A549 (cell line): ENCODE data around the gene ANKRD13D. TPM values are rescaled to one million over a fixed set of nuclear protein-coding genes. Genes with fewer than 3 reads are reported as not detected.

Experiments used
- ATAC-seq, 2 experiments: fragments of 200-7000 bp in 1 of 2; fragments of >200 bp in 1 of 2; cut with Nextera tagmentation in 1 of 2; cut with Tn5 transposase in 1 of 2; 3 replicates each; pipeline versions ENCODE4 v1.8.0 to v1.9.1; 2018 to 2020; ENCODE audit warnings: mild to moderate bottlenecking in 1 of 2, moderate library complexity in 1 of 2
- CTCF ChIA-PET: fragments of 300-600 bp; sonication (Branson Sonifier 250); formaldehyde crosslinking; extraction: SDS; loops from one replicate; lab custom pipeline; 2021; ENCODE audit warnings: antibody characterized with exemption, inconsistent platforms; lab: Yijun Ruan, JAX
- POLR2A ChIA-PET: fragments of 350-600 bp; formaldehyde crosslinking; extraction: SDS; loops from one replicate; lab custom pipeline; 2021; ENCODE audit warnings: antibody characterized with exemption, inconsistent platforms; lab: Yijun Ruan, JAX
- DNase-seq, 2 experiments: peaks; one replicate each; pipeline versions ENCODE4 v3.0.0 to v3.0.0-alpha.2; 2011 to 2016; ENCODE audit warnings: low read depth in 1 of 2, low spot score in 1 of 2
- FAIRE-seq: peaks from 2 replicates; lab custom pipeline; 2011; peaks lifted over from hg19 to GRCh38; lab: Jason Lieb, UNC
- H3K27ac ChIP-seq, 2 experiments: fragments of >200 bp; sonication (Bioruptor Twin); formaldehyde crosslinking; 3 replicates each; pipeline ENCODE4 v1.5.1; 2016 to 2017
- H3K4me1 ChIP-seq: fragments of >200 bp; sonication (Bioruptor Twin); formaldehyde crosslinking; 3 replicates; pipeline ENCODE4 v1.6.1; 2016
- H3K4me2 ChIP-seq: fragments of >200 bp; sonication (Bioruptor Twin); formaldehyde crosslinking; 3 replicates; pipeline ENCODE4 v1.6.1; 2016
- H3K4me3 ChIP-seq: fragments of >200 bp; sonication (Bioruptor Twin); formaldehyde crosslinking; 3 replicates; pipeline ENCODE4 v1.5.1; 2016
- H3K9me3 ChIP-seq: fragments of >200 bp; sonication (Bioruptor Twin); formaldehyde crosslinking; 3 replicates; pipeline ENCODE4 v1.6.1; 2016
- BHLHE40 ChIP-seq: IDR thresholded peaks from 2 replicates; pipeline ENCODE4 v1.6.1; 2012; ENCODE audit warnings: low read depth, low read length, inconsistent platforms
- CEBPB ChIP-seq, 2 experiments: fragments of >200 bp in 1 of 2; sonication (Bioruptor Twin) in 1 of 2; formaldehyde crosslinking in 1 of 2; IDR thresholded peaks; 2 replicates each; pipeline ENCODE4 v1.6.1; 2012 to 2016
- CHD2 ChIP-seq: fragments of 150-350 bp; IDR thresholded peaks from 2 replicates; pipeline ENCODE4 v1.6.1; 2014; ENCODE audit warnings: low read length; ENCODE audit not compliant: partially characterized antibody
- EHF ChIP-seq: fragments of 250-450 bp; sonication (Bioruptor Pico); IDR thresholded peaks from 2 replicates; pipeline ENCODE4 v1.5.0; 2020; ENCODE audit warnings: mild to moderate bottlenecking
- ELK1 ChIP-seq: fragments of 150-350 bp; IDR thresholded peaks from 2 replicates; pipeline ENCODE4 v1.6.1; 2014; ENCODE audit warnings: low read depth, mild to moderate bottlenecking, low read length
- ESRRA ChIP-seq: fragments of 150-350 bp; IDR thresholded peaks from 2 replicates; pipeline ENCODE4 v1.6.1; 2014; ENCODE audit warnings: mild to moderate bottlenecking, low read length, borderline replicate concordance
- FOSB ChIP-seq: fragments of 250-450 bp; sonication (Bioruptor Pico); IDR thresholded peaks from 2 replicates; pipeline ENCODE4 v1.5.0; 2020; ENCODE audit warnings: mild to moderate bottlenecking, moderate library complexity
- HES2 ChIP-seq: fragments of >200 bp; sonication (Bioruptor Twin); formaldehyde crosslinking; IDR thresholded peaks from 2 replicates; pipeline ENCODE4 v1.6.1; 2016
- HEYL ChIP-seq: fragments of 250-450 bp; sonication (Bioruptor Pico); IDR thresholded peaks from 2 replicates; pipeline ENCODE4 v1.8.0; 2021; ENCODE audit warnings: mild to moderate bottlenecking, moderate library complexity
- HMGXB4 ChIP-seq: fragments of 250-450 bp; sonication (Bioruptor Pico); IDR thresholded peaks from 2 replicates; pipeline ENCODE4 v1.5.0; 2021; ENCODE audit warnings: mild to moderate bottlenecking, moderate library complexity, borderline replicate concordance
- HOXA7 ChIP-seq: fragments of 250-450 bp; sonication (Bioruptor Pico); IDR thresholded peaks from 2 replicates; pipeline ENCODE4 v1.5.0; 2020; ENCODE audit warnings: mild to moderate bottlenecking, moderate library complexity
- HOXB5 ChIP-seq: fragments of 250-450 bp; sonication (Bioruptor Pico); IDR thresholded peaks from 2 replicates; pipeline ENCODE4 v1.5.0; 2020; ENCODE audit warnings: mild to moderate bottlenecking, moderate library complexity
- MAX ChIP-seq: IDR thresholded peaks from 2 replicates; pipeline ENCODE4 v1.6.1; 2012
- PBX3 ChIP-seq: IDR thresholded peaks from 2 replicates; pipeline ENCODE4 v1.6.1; 2012
- REST ChIP-seq: fragments of 200-600 bp; sonication (generic); IDR thresholded peaks from 2 replicates; pipeline ENCODE4 v1.6.1; 2016; ENCODE audit warnings: antibody characterized with exemption, mild to moderate bottlenecking, moderate library complexity
- RFX5 ChIP-seq: fragments of 450-650 bp; IDR thresholded peaks from 2 replicates; pipeline ENCODE4 v1.7.1; 2014; ENCODE audit warnings: antibody characterized with exemption, mild to moderate bottlenecking, moderate library complexity
- ZC3H11A ChIP-seq: fragments of 450-650 bp; IDR thresholded peaks from 2 replicates; pipeline ENCODE4 v1.6.1; 2014; ENCODE audit warnings: antibody characterized with exemption, mild to moderate bottlenecking
- WGBS: methylation state at CpG from one replicate; pipeline ENCODE4 v1.1.6; 2017; ENCODE audit errors: missing lambda C conversion rate; 5-methylcytosine and 5-hydroxymethylcytosine counted together
- polyA plus RNA-seq, 4 experiments: library from polyadenylated mRNA; depleted of rRNA in 3 of 4; stranded (reverse); fragments of >200 nt; fragmentation: RNase III in 1 of 4; extraction: RNeasy Plus Mini Kit Qiagen cat#74134 plus additional on column Dnase treatment in 1 of 4; gene quantifications; 2 replicates in 3 of 4; 3 replicates in 1 of 4; pipeline ENCODE4 v1.2.3, GENCODE V29; 2011 to 2017

Gene ANKRD13D
- polyA plus RNA-seq, 2 of the 4 experiments (the other 2 are of a cell fraction): 17.0 to 24.2 TPM

- DNase-seq (no peak), FAIRE-seq (no peak), ATAC-seq (no peak)
- 90% methylated on average over 14 of the region's 14 CpGs for WGBS
- Histone ChIP-seq H3K4me1 (no peaks in the 10 kb centered on the region), H3K4me3 (no peak overlapping the region), H3K4me2 (no peak overlapping the region), H3K27ac (no peak overlapping the region), H3K9me3 (no peaks in the 10 kb centered on the region)
- ChIA-PET CTCF (interaction anchor here (0.7 to 5.9 kb wide), 15 partner anchors 9 to 231 kb away, joined by 3 to 90 read pairs (median 4); partner anchors contain the start of gene SYT12), POLR2A (interaction anchor here (1.2 kb wide), 1 partner anchor 14 kb away, joined by 7 read pairs; no protein-coding TSS in a partner anchor)
- TF ChIP-seq MAX (no peak), BHLHE40 (no peak)
Observed at GRCh38 chr11:67253872-67254624, 35.1 kb upstream of the ANKRD13D start.

- CTCF ChIA-PET: interaction anchor here (1.2 to 5.9 kb wide), 8 partner anchors 9 to 127 kb away, joined by 3 to 90 read pairs (median 9); no protein-coding TSS in a partner anchor
- FAIRE-seq: no peak
- WGBS: 94% methylated on average over 15 of the region's 15 CpGs
Observed at GRCh38 chr11:67254798-67255197, 34.3 kb upstream of the ANKRD13D start.

GRCh38 chr11:67255353-67255752, 33.8 kb upstream of the ANKRD13D start:
- no peaks in the 10 kb centered on the region for H3K4me1 ChIP-seq
- no peak overlapping the region for H3K4me2 ChIP-seq
- no peak for FAIRE-seq
- ChIA-PET POLR2A (no interaction called here), CTCF (interaction anchor here (1.0 to 5.9 kb wide), 9 partner anchors 8 to 201 kb away, joined by 3 to 90 read pairs (median 5); no protein-coding TSS in a partner anchor)
- no peak for ATAC-seq
- TF ChIP-seq HOXB5 (CRISPR knock-in tag) (no peak), HOXA7 (CRISPR knock-in tag) (no peak), HEYL (CRISPR knock-in tag) (no peak), PBX3 (no peak)
- whole genome bisulfite sequencing: 87% methylated on average over 10 of the region's 10 CpGs
- no peak for DNase-seq
- no peak overlapping the region for H3K4me3 ChIP-seq
- no peak overlapping the region for H3K27ac ChIP-seq
- H3K9me3 ChIP-seq: no peaks in the 10 kb centered on the region

More at GRCh38 chr11:67254798-67255197, 34.3 kb upstream of the ANKRD13D start:
- POLR2A ChIA-PET: no interaction called here
- no peak overlapping the region for H3K4me3 ChIP-seq
- H3K4me1 ChIP-seq: no peaks in the 10 kb centered on the region
- no peak for ATAC-seq
- no peak overlapping the region for H3K27ac ChIP-seq
- no peaks in the 10 kb centered on the region for H3K9me3 ChIP-seq
- no peak for DNase-seq
- no peak for TF ChIP-seq RFX5
- no peak overlapping the region for H3K4me2 ChIP-seq

- no peak for FAIRE-seq
- Histone ChIP-seq H3K4me3 (no peak overlapping the region), H3K9me3 (no peaks in the 10 kb centered on the region), H3K4me1 (no peaks in the 10 kb centered on the region), H3K4me2 (no peak overlapping the region), H3K27ac (no peak overlapping the region)
- no peak for DNase-seq
- ChIA-PET CTCF (interaction anchor here (1.0 to 1.8 kb wide), 3 partner anchors 12 to 201 kb away, joined by 3 to 5 read pairs (median 3); no protein-coding TSS in a partner anchor), POLR2A (no interaction called here)
- ATAC-seq: no peak
- 90% methylated on average over 6 of the region's 8 CpGs for whole genome bisulfite sequencing
- TF ChIP-seq ESRRA (no peak), RFX5 (no peak), HES2 (no peak), EHF (CRISPR knock-in tag) (no peak), CHD2 (no peak), HMGXB4 (CRISPR knock-in tag) (no peak), FOSB (CRISPR knock-in tag) (no peak), ZC3H11A (no peak), CEBPB (IDR thresholded peaks at IDR 0.05) (no peak), ELK1 (no peak), REST (no peak)
Observed at GRCh38 chr11:67255864-67256263, 33.2 kb upstream of the ANKRD13D start.
